Panc1 (cell line): ENCODE data around the gene BDH1. TPM values are rescaled to one million over a fixed set of nuclear protein-coding genes. Genes with fewer than 3 reads are reported as not detected.

ENCODE experiments used
- ATAC-seq: fragments of 200-7000 bp; cut with Tn5 transposase; 2 replicates; pipeline ENCODE4 v1.9.1; 2020; ENCODE audit warnings: mild to moderate bottlenecking, moderate library complexity
- BruUV-seq: library from RNA; stranded (reverse); fragments of 400-500 nt; replicated peaks from 2 replicates; lab custom pipeline; 2021; lab: Mats Ljungman, UMichigan
- CTCF ChIA-PET: fragments of 300-600 bp; sonication (Branson Sonifier 250); formaldehyde crosslinking; loops from one replicate; lab custom pipeline; 2022; ENCODE audit warnings: antibody characterized with exemption; lab: Charles Lee
- POLR2A ChIA-PET: fragments of 300-600 bp; sonication (Branson Sonifier 250); formaldehyde crosslinking; loops from one replicate; lab custom pipeline; 2022; ENCODE audit warnings: antibody characterized with exemption; lab: Charles Lee
- DNase-seq: peaks from one replicate; pipeline ENCODE4 v3.0.0-alpha.2; 2010; ENCODE audit warnings: low read depth, low spot score
- H3K27ac ChIP-seq: 2 replicates; pipeline ENCODE4 v1.5.1; 2011; ENCODE audit warnings: mild to moderate bottlenecking, low read length, inconsistent platforms
- H3K27me3 ChIP-seq: fragments of 200-500 bp; sonication (Bioruptor generic); 2 replicates; pipeline ENCODE4 v1.6.0; 2014; ENCODE audit warnings: low read length, inconsistent platforms; ENCODE audit not compliant: control insufficient read depth, insufficient read depth
- H3K36me3 ChIP-seq: fragments of 200-500 bp; sonication (Bioruptor generic); 2 replicates; pipeline ENCODE4 v1.5.1; 2014; ENCODE audit warnings: inconsistent platforms, mild to moderate bottlenecking, low read length, moderate library complexity; ENCODE audit not compliant: control insufficient read depth, insufficient read depth
- H3K4me1 ChIP-seq: 2 replicates; pipeline ENCODE4 v1.5.1; 2011; ENCODE audit warnings: inconsistent platforms, mild to moderate bottlenecking, low read length, moderate library complexity; ENCODE audit not compliant: control insufficient read depth, insufficient read depth
- H3K4me3 ChIP-seq, 2 experiments: 2 replicates each; pipeline ENCODE4 v1.5.1; 2011 to 2012; ENCODE audit warnings: low read depth in 2 of 2, low read length in 2 of 2, mild to moderate bottlenecking in 2 of 2, inconsistent platforms in 1 of 2, moderate library complexity in 1 of 2
- H3K9me3 ChIP-seq: fragments of 200-500 bp; sonication (Bioruptor generic); 2 replicates; pipeline ENCODE4 v1.5.1; 2014; ENCODE audit warnings: low read depth, mild to moderate bottlenecking, inconsistent platforms, low read length, moderate library complexity; ENCODE audit not compliant: control insufficient read depth, insufficient read depth
- CTCF ChIP-seq: fragments of 450-650 bp; IDR thresholded peaks from 2 replicates; pipeline ENCODE4 v1.5.1; 2017; ENCODE audit warnings: mild to moderate bottlenecking
- POLR2AphosphoS5 ChIP-seq: IDR thresholded peaks from 2 replicates; pipeline ENCODE4 v1.6.1; 2012; ENCODE audit warnings: mild to moderate bottlenecking, low read depth, low read length, moderate library complexity
- REST ChIP-seq, 2 experiments: IDR thresholded peaks; 2 replicates each; pipeline ENCODE4 v1.6.1; 2011 to 2012; ENCODE audit warnings: low read depth in 2 of 2, control low read depth in 1 of 2, low read length in 1 of 2, mild to moderate bottlenecking in 1 of 2, moderate library complexity in 1 of 2; ENCODE audit not compliant: insufficient read depth in 1 of 2
- SIN3A ChIP-seq: IDR thresholded peaks from 2 replicates; pipeline ENCODE4 v1.6.1; 2012; ENCODE audit warnings: low read depth, mild to moderate bottlenecking, low read length, moderate library complexity, borderline replicate concordance; ENCODE audit not compliant: insufficient read depth
- TCF7L2 ChIP-seq: IDR thresholded peaks from 2 replicates; pipeline ENCODE4 v1.6.1; 2011; ENCODE audit warnings: mild to moderate bottlenecking, low read depth, low read length, inconsistent platforms
- in situ Hi-C: cut with HindIII; loops from 2 replicates; pipeline ENCODE4 v1.10.0; 2016; ENCODE audit warnings: low sequenced_read_pairs, low pct_unique_long_range_greater_than_20kb
- intact Hi-C: fragments of 100-400 bp; cut with micrococcal nuclease; formaldehyde crosslinking; loops from one replicate; pipeline ENCODE4 v1.10.0; 2022; ENCODE audit not compliant: unreplicated experiment
- total RNA-seq: library from RNA; stranded (reverse); gene quantifications from one replicate; pipeline ENCODE4 v1.2.1, GENCODE V29; 2021; ENCODE audit not compliant: unreplicated experiment

The BDH1 gene
- total RNA-seq, 1 experiment from 2014 or later = 4.8 TPM

DNA sequence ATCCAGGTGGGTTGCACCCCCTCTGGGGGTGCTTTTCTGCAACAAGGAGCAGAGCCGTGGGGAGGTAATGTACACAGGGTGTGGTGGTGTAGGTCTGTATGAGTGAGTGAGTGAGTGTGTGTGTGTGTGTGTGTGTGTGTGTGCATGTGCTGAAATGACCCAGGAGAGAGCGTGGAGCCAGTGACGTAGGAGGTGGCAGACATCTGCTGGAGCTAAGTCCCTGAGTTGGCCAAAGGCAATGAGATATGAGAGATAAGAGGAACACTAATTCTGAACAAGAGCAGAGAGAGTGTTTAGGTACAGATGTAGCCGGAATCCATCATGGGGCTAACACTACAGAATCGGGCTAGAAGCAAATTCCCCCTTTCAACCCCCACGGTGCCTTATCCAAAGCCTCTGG lies 27.6 kb downstream of the BDH1 start:
- Histone ChIP-seq H3K4me3 (no peak overlapping the region), H3K27me3 (peaks cover 13% of the 10 kb centered on the region), H3K36me3 (no peaks in the 10 kb centered on the region), H3K4me1 (no peaks in the 10 kb centered on the region), H3K27ac (no peak overlapping the region), H3K9me3 (no peaks in the 10 kb centered on the region)
- no peak for DNase-seq
- no TSS peak for BruUV-seq
- POLR2A ChIA-PET = no interaction called here
- intact Hi-C loops = no loop called here
- no peak for ATAC-seq
- in situ Hi-C loops = no loop called here
- CTCF ChIA-PET = no interaction called here
- TF ChIP-seq REST (IDR thresholded peaks at IDR 0.05; ENCODE audit: insufficient read depth in 1 of 2, low read depth in 2 of 2, low read length in 1 of 2) (no peak), TCF7L2 (no peak)

DNA sequence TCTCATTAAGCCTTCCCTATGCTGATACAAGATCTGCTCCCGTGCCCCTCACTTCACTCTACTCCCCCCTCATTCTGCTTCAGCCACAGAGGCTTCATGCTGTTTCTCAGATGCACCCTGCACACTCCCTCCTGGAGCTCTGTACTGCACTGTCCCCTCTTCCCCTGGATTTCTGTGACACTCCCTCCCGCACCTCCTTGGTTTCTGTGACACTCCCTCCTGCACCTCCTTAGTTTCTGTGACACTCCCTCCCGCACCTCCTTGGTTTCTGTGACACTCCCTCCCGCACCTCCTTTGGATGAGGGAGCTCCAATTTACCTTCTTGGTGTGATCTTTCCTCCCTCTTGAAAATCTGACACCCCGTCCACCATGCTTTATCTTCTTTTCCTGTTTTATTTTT lies 28.2 kb downstream of the BDH1 start:
- Histone ChIP-seq H3K36me3 (no peaks in the 10 kb centered on the region), H3K4me3 (no peak overlapping the region), H3K27me3 (peaks cover 13% of the 10 kb centered on the region), H3K4me1 (no peaks in the 10 kb centered on the region), H3K9me3 (no peaks in the 10 kb centered on the region), H3K27ac (no peak overlapping the region)
- ChIA-PET POLR2A (no interaction called here), CTCF (no interaction called here)
- in situ Hi-C loops (no loop called here), intact Hi-C loops (no loop called here)
- ATAC-seq = no peak
- no peak for DNase-seq
- BruUV-seq = no TSS peak
- TF ChIP-seq SIN3A (no peak), CTCF (no peak), TCF7L2 (no peak), POLR2AphosphoS5 (no peak), REST (IDR thresholded peaks at IDR 0.05; ENCODE audit: insufficient read depth in 1 of 2, low read depth in 2 of 2, low read length in 1 of 2) (no peak)
